Jurkat, Clone E6-1 (cell line): ENCODE measurements around the gene RANBP2.
A peak's percentile ranks its signal among the peaks of the same experiment; 100 is the strongest.
"Not testable (repeated sequence)": the region's sequence is repeated elsewhere in the genome, so short reads cannot be mapped to it uniquely, and the experiment has no call there.

Source experiments
- DNase-seq: peaks from one replicate; pipeline ENCODE4 v3.0.0-alpha.2; 2011; ENCODE audit warnings: low read depth, low spot score
- H3K4me3 ChIP-seq: 2 replicates; pipeline ENCODE4 v1.5.1; 2011; ENCODE audit warnings: mild to moderate bottlenecking, low read length, control low read depth, moderate library complexity

Gene RANBP2

GRCh38 chr2:108766671-108767070, 47.4 kb downstream of the RANBP2 start:
- not testable (repeated sequence) for H3K4me3 ChIP-seq
- DNase-seq, result peak; percentile 47

- peak overlapping the region; percentile 27 for H3K4me3 ChIP-seq
These were observed 48.6 kb downstream of the RANBP2 start for GRCh38 chr2:108767859-108768258.

GRCh38 chr2:108776475-108776874, 57.2 kb downstream of the RANBP2 start:
- DNase-seq, result no peak
- H3K4me3 ChIP-seq, result no peak overlapping the region

More at GRCh38 chr2:108767859-108768258, 48.6 kb downstream of the RANBP2 start:
- peak; percentile 83 for DNase-seq

- peak overlapping the region; percentile 9 for H3K4me3 ChIP-seq
- DNase-seq, result peak; percentile 84
These were observed 59.6 kb downstream of the RANBP2 start for GRCh38 chr2:108778857-108779256.

GRCh38 chr2:108786008-108786353, 66.7 kb downstream of the RANBP2 start:
- no peak for DNase-seq
- peak overlapping the region; percentile 80 for H3K4me3 ChIP-seq

- peak within 1 kb of the TSS; percentile 80 for H3K4me3 ChIP-seq
- peak; percentile 87 for DNase-seq
These were observed 67.3 kb downstream of the RANBP2 start, which contains the start of gene CCDC138 for GRCh38 chr2:108786354-108787215. CCDC138 (plus strand) TSS chr2:108786771; CDS start chr2:108786823, 52 bp downstream.

GRCh38 chr2:108787216-108787541, 67.9 kb downstream of the RANBP2 start:
- DNase-seq, result no peak

GRCh38 chr2:108803045-108803736, 83.9 kb downstream of the RANBP2 start:
- no peak for DNase-seq
- no peak overlapping the region for H3K4me3 ChIP-seq

More at GRCh38 chr2:108787216-108787541, 67.9 kb downstream of the RANBP2 start:
- peak overlapping the region; percentile 80 for H3K4me3 ChIP-seq

- no peak overlapping the region for H3K4me3 ChIP-seq
- DNase-seq, result no peak
These were observed 85.8 kb downstream of the RANBP2 start for GRCh38 chr2:108805032-108805431.

- H3K4me3 ChIP-seq, result no peak overlapping the region
- DNase-seq, result no peak
These were observed 86.5 kb downstream of the RANBP2 start for GRCh38 chr2:108805782-108806181.

- no peak overlapping the region for H3K4me3 ChIP-seq
- no peak for DNase-seq
These were observed 87.3 kb downstream of the RANBP2 start for GRCh38 chr2:108806371-108807113.

GRCh38 chr2:108809936-108810335, 90.7 kb downstream of the RANBP2 start:
- H3K4me3 ChIP-seq, result no peak overlapping the region
- DNase-seq, result no peak

- no peak for DNase-seq
- H3K4me3 ChIP-seq, result no peak overlapping the region
These were observed 92.0 kb downstream of the RANBP2 start for GRCh38 chr2:108810993-108811957.

GRCh38 chr2:108813732-108814131, 94.5 kb downstream of the RANBP2 start:
- no peak for DNase-seq
- H3K4me3 ChIP-seq, result no peak overlapping the region

GRCh38 chr2:108820482-108820881, 101.2 kb downstream of the RANBP2 start:
- DNase-seq, result no peak
- no peak overlapping the region for H3K4me3 ChIP-seq

- no peak for DNase-seq
- H3K4me3 ChIP-seq, result no peak overlapping the region
These were observed 104.0 kb downstream of the RANBP2 start for GRCh38 chr2:108823286-108823685.

GRCh38 chr2:108824316-108825070, 105.2 kb downstream of the RANBP2 start:
- no peak for DNase-seq
- no peak overlapping the region for H3K4me3 ChIP-seq

GRCh38 chr2:108825254-108825653, 106.0 kb downstream of the RANBP2 start:
- DNase-seq, result no peak
- H3K4me3 ChIP-seq, result no peak overlapping the region
